ENCODE measurements around the gene ANKS1B.

GRCh38 chr12:99598785-99599184 lies 386.0 kb downstream of the ANKS1B start:
- TF ChIP-seq, protein P1, sequence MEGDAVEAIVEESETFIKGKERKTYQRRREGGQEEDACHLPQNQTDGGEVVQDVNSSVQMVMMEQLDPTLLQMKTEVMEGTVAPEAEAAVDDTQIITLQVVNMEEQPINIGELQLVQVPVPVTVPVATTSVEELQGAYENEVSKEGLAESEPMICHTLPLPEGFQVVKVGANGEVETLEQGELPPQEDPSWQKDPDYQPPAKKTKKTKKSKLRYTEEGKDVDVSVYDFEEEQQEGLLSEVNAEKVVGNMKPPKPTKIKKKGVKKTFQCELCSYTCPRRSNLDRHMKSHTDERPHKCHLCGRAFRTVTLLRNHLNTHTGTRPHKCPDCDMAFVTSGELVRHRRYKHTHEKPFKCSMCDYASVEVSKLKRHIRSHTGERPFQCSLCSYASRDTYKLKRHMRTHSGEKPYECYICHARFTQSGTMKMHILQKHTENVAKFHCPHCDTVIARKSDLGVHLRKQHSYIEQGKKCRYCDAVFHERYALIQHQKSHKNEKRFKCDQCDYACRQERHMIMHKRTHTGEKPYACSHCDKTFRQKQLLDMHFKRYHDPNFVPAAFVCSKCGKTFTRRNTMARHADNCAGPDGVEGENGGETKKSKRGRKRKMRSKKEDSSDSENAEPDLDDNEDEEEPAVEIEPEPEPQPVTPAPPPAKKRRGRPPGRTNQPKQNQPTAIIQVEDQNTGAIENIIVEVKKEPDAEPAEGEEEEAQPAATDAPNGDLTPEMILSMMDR (IDR thresholded peaks at IDR 0.05; ENCODE audit: insufficient read depth, low read depth, low read length), result no peak
- no peak for TF ChIP-seq EZH2 (IDR thresholded peaks at IDR 0.05; ENCODE audit: insufficient read depth, low read length)
